NT2/D1 (cell line): ENCODE data around the gene RIMBP2.

Source experiments
- SUZ12 ChIP-seq: IDR thresholded peaks from 2 replicates; pipeline ENCODE4 v1.6.1; 2011; ENCODE audit not compliant: insufficient read length, insufficient read depth; ENCODE audit errors: extremely low read depth
- YY1 ChIP-seq: IDR thresholded peaks from 2 replicates; pipeline ENCODE4 v1.6.1; 2011; ENCODE audit not compliant: insufficient read length, insufficient read depth
- ZNF274 ChIP-seq: IDR thresholded peaks from 2 replicates; pipeline ENCODE4 v1.6.1; 2011; ENCODE audit warnings: mild to moderate bottlenecking, low read depth, low read length

DNA sequence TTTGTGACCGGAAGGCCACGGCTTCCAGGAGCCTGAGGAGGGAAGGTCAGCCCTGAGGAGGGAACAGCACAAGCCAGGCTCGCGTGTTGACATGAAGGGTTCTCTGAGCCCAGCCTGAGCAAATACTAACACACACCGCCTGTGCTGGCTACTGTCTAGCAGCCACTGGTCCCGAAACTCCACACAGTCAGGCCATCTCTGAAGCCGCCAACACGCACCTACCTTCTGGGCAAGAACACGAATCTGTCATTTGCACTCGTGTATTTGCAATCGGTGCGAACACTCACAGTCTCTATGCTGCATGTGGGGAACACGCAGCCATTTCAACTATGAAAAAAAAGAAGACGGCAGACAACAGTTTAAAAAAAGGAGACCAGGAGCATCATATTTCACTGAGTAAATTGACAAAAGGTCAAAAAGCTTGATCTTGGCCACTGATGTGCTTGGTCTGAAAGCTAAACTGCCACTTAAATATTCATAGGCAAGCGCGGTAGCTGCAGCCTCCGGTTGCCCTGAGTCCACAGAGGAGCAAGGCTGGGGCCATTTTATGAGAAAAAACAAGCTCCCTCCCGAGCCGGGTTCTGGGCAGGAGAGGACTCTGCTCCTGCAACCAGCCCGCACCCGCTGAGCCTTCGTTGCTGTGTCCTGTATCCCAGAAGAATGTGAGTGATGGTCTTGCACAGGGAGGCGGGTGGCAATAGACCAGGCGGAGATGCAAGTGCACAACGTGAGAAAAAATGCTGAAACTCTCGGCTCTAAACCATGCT, 57.8 kb downstream of the RIMBP2 start:
- no peak for TF ChIP-seq YY1
- TF ChIP-seq ZNF274, result no peak
- no peak for TF ChIP-seq SUZ12
